ENCODE data around the gene S1PR2.
A peak's percentile ranks its signal among the peaks of the same experiment; 100 is the strongest.

The S1PR2 gene, protein sequence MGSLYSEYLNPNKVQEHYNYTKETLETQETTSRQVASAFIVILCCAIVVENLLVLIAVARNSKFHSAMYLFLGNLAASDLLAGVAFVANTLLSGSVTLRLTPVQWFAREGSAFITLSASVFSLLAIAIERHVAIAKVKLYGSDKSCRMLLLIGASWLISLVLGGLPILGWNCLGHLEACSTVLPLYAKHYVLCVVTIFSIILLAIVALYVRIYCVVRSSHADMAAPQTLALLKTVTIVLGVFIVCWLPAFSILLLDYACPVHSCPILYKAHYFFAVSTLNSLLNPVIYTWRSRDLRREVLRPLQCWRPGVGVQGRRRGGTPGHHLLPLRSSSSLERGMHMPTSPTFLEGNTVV

GRCh38 chr19:10230861-10231611 is at the start of gene S1PR2:
TSS of gene S1PR2 (minus strand) at chr19:10231331. CDS start at chr19:10224905, 6,426 bp downstream.
- peak; percentile 60 for DNase-seq

GRCh38 chr19:10279737-10280442 is 48.8 kb upstream of the S1PR2 start:
- no peak for DNase-seq

DNA sequence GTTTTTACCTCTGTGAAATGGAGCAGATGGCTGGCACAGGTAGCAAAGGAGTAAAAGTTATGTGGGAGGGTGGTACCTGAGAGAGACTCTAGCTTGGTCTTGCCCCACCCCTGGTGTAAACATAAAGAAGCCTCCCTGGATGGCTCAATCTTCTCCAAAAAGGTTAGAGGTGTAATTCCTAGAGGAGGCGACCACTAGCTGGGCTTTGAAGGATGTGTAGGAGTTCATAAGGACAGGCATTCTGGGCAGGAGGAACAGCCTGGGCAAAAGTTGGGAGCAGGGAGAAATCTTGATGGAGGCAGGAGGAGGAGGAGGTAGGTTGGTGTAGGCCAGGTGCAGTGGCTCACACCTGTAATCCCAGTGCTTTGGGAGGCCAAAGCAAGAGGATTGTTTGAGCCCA is 47.8 kb upstream of the S1PR2 start:
- DNase-seq, result no peak

DNA sequence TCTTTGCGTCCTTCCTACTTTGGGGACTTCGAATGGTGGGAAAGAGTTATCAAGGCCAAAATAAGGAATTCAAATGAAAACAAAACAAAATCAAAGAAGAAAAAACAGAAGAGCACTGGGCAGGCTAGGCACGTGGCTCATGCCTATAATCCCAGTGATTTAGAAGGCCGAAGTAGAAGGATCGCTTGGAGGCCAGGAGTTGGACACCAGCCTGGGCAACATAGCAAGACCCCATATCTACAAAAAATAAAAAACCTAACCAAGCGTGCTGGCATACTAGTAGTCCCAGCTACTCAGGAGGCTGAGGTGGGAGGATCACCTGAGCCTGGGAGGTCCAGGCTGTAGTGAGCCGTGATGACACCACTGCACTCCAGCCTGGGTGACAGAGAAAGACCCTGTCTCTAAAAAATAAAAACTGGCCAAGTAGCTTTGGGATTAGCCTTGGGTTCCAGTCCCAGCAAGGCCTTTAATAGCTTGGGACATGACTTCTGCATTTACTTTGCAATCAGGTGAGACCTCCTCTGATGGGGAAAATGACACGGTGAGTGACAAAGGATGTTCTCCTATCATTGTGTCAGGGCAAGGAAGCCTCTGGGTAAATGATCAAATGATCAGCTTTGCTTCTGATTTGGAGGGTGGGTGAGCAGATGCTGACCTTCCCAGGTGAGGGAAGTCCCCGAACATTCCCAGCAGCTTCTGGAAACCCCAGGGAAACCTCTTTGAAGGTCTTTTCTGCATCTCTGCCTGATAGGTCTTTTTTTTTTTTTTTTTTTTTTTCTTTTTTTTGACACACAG is 46.9 kb upstream of the S1PR2 start:
- no peak for DNase-seq

GRCh38 chr19:10274589-10274988 is 43.5 kb upstream of the S1PR2 start:
- no peak for DNase-seq

GRCh38 chr19:10271543-10272086 is 40.5 kb upstream of the S1PR2 start:
- DNase-seq, result no peak

DNA sequence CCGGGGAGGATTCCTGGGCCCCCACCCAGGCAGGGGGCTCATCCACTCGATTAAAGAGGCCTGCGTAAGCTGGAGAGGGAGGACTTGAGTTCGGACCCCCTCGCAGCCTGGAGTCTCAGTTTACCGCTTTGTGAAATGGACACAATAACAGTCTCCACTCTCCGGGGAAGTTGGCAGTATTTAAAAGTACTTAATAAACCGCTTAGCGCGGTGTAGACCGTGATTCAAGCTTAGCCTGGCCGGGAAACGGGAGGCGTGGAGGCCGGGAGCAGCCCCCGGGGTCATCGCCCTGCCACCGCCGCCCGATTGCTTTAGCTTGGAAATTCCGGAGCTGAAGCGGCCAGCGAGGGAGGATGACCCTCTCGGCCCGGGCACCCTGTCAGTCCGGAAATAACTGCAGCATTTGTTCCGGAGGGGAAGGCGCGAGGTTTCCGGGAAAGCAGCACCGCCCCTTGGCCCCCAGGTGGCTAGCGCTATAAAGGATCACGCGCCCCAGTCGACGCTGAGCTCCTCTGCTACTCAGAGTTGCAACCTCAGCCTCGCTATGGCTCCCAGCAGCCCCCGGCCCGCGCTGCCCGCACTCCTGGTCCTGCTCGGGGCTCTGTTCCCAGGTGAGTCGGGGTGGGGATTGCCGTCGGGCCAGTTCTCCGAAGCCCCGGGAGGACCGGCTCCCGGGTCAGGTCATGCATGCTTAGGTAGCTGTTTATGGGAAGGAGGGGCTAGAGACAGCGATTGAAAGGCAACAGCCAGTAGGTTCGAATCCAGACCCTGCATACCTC is 39.7 kb upstream of the S1PR2 start, which contains the start of gene ICAM1:
Gene ICAM1, plus strand, starts transcription at position 505 of the 779 bp plus-strand sequence. Its CDS starts 40 bp downstream, at position 545.
- DNase-seq, result no peak

DNA sequence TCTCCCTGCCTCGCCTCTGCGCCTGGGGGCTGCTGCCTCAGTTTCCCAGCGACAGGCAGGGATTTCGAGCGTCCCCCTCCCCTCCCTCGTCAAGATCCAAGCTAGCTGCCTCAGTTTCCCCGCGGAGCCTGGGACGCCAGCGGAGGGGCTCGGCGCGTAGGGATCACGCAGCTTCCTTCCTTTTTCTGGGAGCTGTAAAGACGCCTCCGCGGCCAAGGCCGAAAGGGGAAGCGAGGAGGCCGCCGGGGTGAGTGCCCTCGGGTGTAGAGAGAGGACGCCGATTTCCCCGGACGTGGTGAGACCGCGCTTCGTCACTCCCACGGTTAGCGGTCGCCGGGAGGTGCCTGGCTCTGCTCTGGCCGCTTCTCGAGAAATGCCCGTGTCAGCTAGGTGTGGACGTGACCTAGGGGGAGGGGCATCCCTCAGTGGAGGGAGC is 39.1 kb upstream of the S1PR2 start:
- DNase-seq, result no peak

GRCh38 chr19:10269333-10270179 is 38.4 kb upstream of the S1PR2 start:
- no peak for DNase-seq

GRCh38 chr19:10268071-10268470 is 36.9 kb upstream of the S1PR2 start:
- no peak for DNase-seq

DNA sequence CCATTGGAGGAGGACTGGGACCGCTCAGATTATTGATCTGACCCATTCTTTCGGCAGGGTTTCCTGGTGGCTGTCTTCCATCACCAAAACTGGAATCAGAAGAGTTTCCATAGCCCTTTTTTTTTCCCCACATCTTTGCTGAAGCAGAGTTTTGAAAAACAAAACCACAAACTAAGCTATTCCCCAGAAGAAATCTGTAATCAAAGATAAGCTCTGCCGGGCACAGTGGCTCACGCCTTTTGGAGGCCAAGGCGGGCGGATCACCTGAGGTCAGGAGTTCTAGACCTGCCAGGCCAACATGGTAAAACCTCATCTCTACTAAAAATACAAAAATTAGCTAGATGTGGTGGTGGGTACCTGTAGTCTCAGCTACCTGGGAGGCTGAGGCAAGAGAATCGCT is 35.6 kb upstream of the S1PR2 start:
- DNase-seq, result no peak

DNA sequence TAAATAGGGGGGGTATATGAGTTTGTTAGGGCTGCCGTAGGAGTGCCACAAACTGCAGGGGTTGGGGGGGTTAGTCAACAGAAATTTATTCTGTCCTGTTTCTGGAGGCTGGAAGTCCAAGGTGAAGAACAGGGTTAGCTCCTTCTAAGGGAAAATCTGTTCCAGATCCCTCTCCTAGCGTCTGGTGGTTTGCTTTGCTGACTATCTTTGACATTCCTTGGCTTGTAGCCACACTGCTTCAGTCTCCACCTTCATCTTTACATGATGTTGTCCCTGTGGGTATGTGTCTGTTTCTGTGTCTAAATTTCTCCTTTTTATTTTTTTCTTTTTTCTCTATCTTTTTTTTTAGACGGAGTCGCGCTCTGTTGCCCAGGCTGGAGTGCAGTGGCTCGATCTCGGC is 31.6 kb upstream of the S1PR2 start:
- no peak for DNase-seq

- DNase-seq, result no peak
These were observed 29.0 kb upstream of the S1PR2 start for GRCh38 chr19:10260141-10260584.

DNA sequence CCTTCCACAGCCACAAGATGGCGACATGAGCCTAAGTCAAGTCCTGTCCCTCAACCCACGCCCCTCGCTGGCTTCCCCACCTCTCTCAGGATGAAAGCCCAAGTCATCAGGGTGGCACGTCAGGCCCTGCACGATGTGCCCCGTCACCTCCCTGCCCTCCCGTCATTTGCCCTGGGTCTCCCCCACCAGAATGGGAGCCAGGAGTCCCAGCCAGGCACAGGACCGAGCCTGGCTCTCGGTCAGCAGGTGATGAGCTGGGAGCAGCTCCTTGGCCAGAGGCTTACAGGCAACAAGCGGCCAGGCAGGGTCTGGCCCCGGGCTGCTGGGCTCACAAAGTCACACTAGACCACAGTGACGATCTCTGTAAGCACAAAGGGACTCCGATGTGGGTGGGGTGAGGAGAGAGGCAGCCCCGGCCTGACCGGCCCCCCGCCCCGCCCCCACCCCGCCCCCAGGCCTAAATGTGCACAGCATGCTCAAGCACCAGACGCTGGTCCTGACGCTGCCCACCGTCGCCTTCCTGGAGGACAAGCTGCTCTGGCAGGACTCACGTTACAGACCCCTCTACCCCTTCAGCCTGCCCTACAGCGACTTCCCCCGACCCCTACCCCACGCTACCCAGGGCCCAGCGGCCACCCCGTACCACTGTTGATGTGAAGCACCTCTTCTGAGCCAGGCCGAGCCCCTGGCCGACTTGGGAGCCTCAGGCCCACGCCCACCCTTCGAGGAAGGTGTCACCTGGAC is 28.2 kb upstream of the S1PR2 start:
- DNase-seq, result peak; percentile 78

DNA sequence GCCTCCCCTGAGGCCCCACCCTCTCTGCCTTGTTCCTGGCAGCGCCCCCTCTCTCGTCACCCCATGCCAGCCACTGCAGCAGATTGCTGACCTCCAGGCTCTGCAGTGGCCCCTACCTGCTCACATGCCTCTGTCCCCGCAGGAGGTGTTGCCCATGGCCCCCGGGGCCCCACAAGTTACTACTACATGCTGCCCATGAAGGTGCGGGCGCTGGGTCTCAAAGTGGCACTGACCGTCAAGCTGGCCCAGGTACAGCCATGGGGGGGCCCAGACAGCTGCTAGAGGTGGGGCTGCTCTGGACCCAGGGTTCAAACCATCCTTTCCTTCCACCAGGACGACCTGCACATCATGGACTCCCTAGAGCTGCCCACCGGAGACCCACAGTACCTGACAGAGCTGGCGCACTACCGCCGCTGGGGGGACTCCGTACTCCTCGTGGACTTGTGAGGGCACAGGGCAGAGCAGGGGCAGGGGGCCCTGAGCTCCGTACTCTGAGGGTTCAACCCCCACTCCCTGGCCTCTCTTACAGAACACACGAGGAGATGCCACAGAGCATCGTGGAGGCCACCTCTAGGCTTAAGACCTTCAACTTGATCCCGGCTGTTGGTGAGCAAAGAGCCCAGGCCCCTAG is 27.1 kb upstream of the S1PR2 start:
- no peak for DNase-seq

GRCh38 chr19:10256970-10257615 is 26.0 kb upstream of the S1PR2 start:
- DNase-seq, result no peak

DNA sequence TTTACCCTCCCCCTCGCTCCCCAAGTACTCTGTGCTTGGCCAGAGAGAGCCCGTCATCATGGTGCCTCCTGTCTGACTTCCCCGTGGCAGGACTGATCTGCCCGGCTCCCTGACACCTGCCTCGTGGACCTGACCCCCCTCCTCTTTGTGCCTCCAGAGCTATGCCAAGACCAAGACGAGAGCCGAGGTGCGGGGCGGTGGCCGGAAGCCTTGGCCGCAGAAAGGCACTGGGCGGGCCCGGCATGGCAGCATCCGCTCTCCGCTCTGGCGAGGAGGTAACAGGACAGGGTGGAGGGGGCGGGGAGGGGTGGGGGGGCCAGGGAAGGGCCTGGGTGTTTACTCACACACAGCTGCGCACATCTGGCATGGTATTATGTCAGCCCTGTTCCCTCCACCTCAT is 25.4 kb upstream of the S1PR2 start:
- no peak for DNase-seq

DNA sequence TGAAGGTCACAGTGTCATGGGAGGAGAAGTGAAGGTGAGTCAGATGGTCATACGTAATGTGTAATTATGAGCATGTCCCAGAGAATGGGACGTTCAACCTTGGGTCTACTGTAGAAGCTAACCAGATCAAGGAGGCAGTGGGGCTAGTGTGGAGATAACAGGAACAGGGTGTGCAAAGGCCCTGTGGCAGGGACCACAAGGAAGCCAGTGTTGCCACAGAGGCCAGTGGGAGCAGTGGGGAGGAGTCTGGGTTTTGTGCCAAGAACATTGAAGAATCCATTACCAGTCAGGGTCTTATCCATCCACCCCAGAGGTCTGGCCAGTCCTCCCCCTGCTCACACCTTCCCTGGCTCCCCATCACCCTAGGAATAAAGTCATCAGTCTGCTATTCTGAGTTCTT is 24.2 kb upstream of the S1PR2 start:
- DNase-seq, result no peak

DNA sequence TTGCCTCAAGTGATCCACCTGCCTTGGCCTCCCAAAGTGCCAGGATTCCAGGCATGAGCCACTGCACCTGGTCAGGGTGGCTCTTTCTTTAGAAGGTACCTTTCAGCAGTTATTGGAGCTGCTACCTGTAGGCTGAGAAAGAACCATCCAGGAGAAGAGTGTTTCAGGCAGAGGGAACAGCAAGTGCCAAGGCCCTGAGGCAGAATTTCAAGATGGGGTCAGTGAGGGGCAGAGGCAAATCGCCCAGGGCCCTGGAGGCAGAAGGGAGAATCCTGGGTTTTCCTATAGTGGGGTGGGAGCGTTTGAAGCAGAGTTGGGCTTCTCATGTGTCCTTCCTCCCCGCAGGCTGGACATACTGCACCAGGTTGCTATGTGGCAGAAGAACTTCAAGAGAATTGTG is 23.1 kb upstream of the S1PR2 start:
- DNase-seq, result no peak
